Neural crest cell (in vitro differentiated cells): ENCODE data around the gene DAAM1. TPM values are rescaled to one million over a fixed set of nuclear protein-coding genes. Genes with fewer than 3 reads are reported as not detected.

Experiments used
- DNase-seq: peaks from one replicate; pipeline ENCODE4 v3.0.0; 2021; ENCODE audit warnings: low read depth, mixed read lengths, low spot score
- H3K27ac Mint-ChIP-seq: one replicate; pipeline ENCODE4 v1.8.0; 2021; ENCODE audit warnings: mild to moderate bottlenecking, mixed read lengths; ENCODE audit not compliant: unreplicated experiment
- H3K27me3 Mint-ChIP-seq: 2 replicates; pipeline ENCODE4 v1.8.0; 2021; ENCODE audit warnings: low read depth, mild to moderate bottlenecking, mixed read lengths
- H3K36me3 Mint-ChIP-seq: 2 replicates; pipeline ENCODE4 v1.8.0; 2021; ENCODE audit warnings: low read depth, mild to moderate bottlenecking, mixed read lengths
- H3K4me1 Mint-ChIP-seq: 2 replicates; pipeline ENCODE4 v1.8.0; 2021; ENCODE audit warnings: mixed read lengths
- H3K4me3 Mint-ChIP-seq: one replicate; pipeline ENCODE4 v1.8.0; 2021; ENCODE audit warnings: mild to moderate bottlenecking, mixed read lengths
- H3K9me3 Mint-ChIP-seq: 2 replicates; pipeline ENCODE4 v1.8.0; 2021; ENCODE audit warnings: mixed read lengths
- total RNA-seq: library from RNA; stranded (reverse); gene quantifications from 2 replicates; pipeline ENCODE4 v1.2.1, GENCODE V29; 2021
- TF ChIP-seq, protein P1 (sequence below): fragments of 200-600 bp; sonication (generic); conservative IDR thresholded peaks from 2 replicates; pipeline ENCODE4 v1.5.0; 2021; ENCODE audit warnings: antibody characterized with exemption, mild to moderate bottlenecking

The DAAM1 gene
- total RNA-seq, 1 donor from 2014 or later = 47.2 TPM

DNA sequence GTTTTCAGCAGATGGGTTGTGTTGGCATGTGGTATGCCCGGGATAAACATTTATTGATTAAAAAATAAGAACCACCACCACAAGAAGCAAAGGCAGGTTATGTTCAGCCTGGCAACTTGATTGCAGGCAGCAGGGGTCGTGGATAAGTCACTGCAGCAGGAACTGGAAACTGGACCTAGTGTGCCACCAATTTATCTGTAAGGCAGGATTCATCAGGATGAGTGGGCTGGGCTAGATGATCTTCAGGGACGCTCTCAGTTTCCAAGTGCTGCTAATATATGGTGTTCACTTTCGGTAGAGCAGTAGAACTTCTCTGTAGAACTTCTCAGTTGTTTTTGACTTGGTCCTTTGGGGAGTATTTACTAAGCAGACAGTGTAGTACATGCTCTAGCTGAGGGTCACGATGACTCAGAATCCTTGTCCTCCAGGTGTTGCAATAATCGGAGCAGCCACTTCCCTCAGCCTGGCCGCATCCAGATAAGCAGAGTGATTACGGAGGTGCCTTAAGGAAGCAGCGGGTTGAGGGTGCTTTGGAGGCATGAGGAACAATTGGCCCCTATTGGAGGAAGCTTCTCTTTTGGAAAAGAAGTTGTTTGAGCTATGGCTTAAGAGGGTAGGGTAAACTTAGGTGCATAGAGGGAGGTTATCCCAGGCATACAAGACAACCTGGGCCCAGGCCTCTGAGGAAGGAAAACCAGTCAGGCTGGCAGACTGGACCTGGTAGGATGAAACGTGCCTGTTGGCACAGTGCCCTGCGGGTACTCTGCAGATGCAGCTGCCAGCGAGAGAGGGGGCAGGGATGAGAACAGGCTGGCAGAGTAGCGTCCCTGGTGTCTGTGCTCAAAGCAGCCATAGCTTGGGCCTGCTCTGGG is 172.7 kb downstream of the DAAM1 start:
- Mint-ChIP-seq H3K4me1 (no peaks in the 10 kb centered on the region), H3K9me3 (no peaks in the 10 kb centered on the region), H3K27ac (no peak overlapping the region), H3K4me3 (no peak overlapping the region), H3K27me3 (no peaks in the 10 kb centered on the region), H3K36me3 (peaks cover 5% of the 10 kb centered on the region)
- DNase-seq = no peak
- TF ChIP-seq, protein P1, sequence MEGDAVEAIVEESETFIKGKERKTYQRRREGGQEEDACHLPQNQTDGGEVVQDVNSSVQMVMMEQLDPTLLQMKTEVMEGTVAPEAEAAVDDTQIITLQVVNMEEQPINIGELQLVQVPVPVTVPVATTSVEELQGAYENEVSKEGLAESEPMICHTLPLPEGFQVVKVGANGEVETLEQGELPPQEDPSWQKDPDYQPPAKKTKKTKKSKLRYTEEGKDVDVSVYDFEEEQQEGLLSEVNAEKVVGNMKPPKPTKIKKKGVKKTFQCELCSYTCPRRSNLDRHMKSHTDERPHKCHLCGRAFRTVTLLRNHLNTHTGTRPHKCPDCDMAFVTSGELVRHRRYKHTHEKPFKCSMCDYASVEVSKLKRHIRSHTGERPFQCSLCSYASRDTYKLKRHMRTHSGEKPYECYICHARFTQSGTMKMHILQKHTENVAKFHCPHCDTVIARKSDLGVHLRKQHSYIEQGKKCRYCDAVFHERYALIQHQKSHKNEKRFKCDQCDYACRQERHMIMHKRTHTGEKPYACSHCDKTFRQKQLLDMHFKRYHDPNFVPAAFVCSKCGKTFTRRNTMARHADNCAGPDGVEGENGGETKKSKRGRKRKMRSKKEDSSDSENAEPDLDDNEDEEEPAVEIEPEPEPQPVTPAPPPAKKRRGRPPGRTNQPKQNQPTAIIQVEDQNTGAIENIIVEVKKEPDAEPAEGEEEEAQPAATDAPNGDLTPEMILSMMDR = no peak

GRCh38 chr14:59362513-59362912 is 174.0 kb downstream of the DAAM1 start:
- Mint-ChIP-seq H3K4me3 (no peak overlapping the region), H3K9me3 (no peaks in the 10 kb centered on the region), H3K27me3 (no peaks in the 10 kb centered on the region), H3K4me1 (no peaks in the 10 kb centered on the region), H3K27ac (no peak overlapping the region), H3K36me3 (peaks cover 7% of the 10 kb centered on the region)
- DNase-seq = no peak
- TF ChIP-seq, protein P1 = no peak

DNA sequence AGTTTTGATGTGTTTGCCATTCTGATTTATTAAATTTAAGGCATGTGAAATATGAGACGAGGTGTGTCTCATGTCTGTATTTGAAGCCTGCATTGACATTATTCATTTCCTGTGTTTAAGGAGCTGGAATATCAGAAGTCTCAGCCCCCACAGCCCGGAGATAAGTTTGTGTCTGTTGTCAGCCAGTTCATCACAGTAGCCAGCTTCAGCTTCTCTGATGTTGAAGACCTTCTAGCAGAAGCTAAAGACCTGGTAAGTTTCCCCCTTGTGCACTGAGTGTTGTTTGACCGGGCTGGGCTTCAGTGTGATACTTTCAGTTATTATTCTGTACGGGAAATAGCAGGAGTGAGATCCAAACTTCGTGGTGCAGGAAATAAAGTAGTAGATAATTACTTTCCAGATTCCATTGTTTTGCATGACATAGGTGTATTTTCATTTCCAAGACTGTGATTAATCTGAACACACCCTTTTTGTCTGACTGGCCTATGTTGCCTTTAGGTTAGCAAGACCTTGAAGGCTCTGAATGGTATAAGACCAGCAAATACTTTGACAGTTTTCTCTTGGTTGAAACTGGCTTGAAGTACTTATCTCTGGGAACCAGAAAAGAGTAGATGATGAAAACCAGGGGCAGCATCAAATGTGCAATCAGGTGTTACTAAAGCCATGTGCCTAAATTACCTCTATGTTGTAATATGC is 175.2 kb downstream of the DAAM1 start:
- Mint-ChIP-seq H3K27ac (no peak overlapping the region), H3K27me3 (no peaks in the 10 kb centered on the region), H3K9me3 (no peaks in the 10 kb centered on the region), H3K4me1 (no peaks in the 10 kb centered on the region), H3K36me3 (peaks cover 10% of the 10 kb centered on the region), H3K4me3 (no peak overlapping the region)
- TF ChIP-seq, protein P1 = no peak
- no peak for DNase-seq

- DNase-seq = no peak
- H3K4me1 Mint-ChIP-seq = no peaks in the 10 kb centered on the region
- no peaks in the 10 kb centered on the region for H3K27me3 Mint-ChIP-seq
- peaks cover 4% of the 10 kb centered on the region for H3K9me3 Mint-ChIP-seq
- TF ChIP-seq, protein P1 = no peak
- no peak overlapping the region for H3K4me3 Mint-ChIP-seq
- no peak overlapping the region for H3K27ac Mint-ChIP-seq
- peaks cover 12% of the 10 kb centered on the region for H3K36me3 Mint-ChIP-seq
Measured at GRCh38 chr14:59370158-59370742, 181.8 kb downstream of the DAAM1 start.

- peaks cover 15% of the 10 kb centered on the region for H3K36me3 Mint-ChIP-seq
- no peak overlapping the region for H3K27ac Mint-ChIP-seq
- TF ChIP-seq, protein P1 = no peak
- peaks cover 4% of the 10 kb centered on the region for H3K9me3 Mint-ChIP-seq
- no peaks in the 10 kb centered on the region for H3K27me3 Mint-ChIP-seq
- no peaks in the 10 kb centered on the region for H3K4me1 Mint-ChIP-seq
- no peak for DNase-seq
- H3K4me3 Mint-ChIP-seq = no peak overlapping the region
Measured at GRCh38 chr14:59371771-59372170, 183.3 kb downstream of the DAAM1 start.
